CD14-positive monocyte (primary cell): Measurements from ENCODE around the gene TATDN3. TPM values are rescaled to one million over a fixed set of nuclear protein-coding genes. Genes with fewer than 3 reads are reported as not detected.

Experiments used
- DNase-seq, 3 donors: peaks; one replicate each; pipeline ENCODE4 v3.0.0-alpha.2; 2011 to 2022
- H2AFZ ChIP-seq: 2 replicates; pipeline ENCODE4 v1.6.0; 2012; ENCODE audit warnings: mild to moderate bottlenecking, low read depth, low read length, inconsistent platforms; ENCODE audit not compliant: insufficient read depth, poor library complexity, severe bottlenecking
- H3K27ac ChIP-seq, 2 donors: 1 replicate in 1 of 2; 2 replicates in 1 of 2; pipeline ENCODE4 v1.5.1; 2012 to 2013; ENCODE audit warnings: low read length in 2 of 2, control low read depth in 1 of 2, inconsistent platforms in 1 of 2, low read depth in 1 of 2, mild to moderate bottlenecking in 1 of 2
- H3K27me3 ChIP-seq, 2 donors: one replicate each; pipeline versions ENCODE4 v1.6.0 to v1.6.1; 2011 to 2013; ENCODE audit warnings: low read length in 2 of 2; ENCODE audit not compliant: control insufficient read depth in 2 of 2, insufficient read depth in 2 of 2
- H3K36me3 ChIP-seq, 2 donors: replicated peaks in 1 of 2; 1 replicate in 1 of 2; 2 replicates in 1 of 2; pipeline versions ENCODE4 v1.5.1 to v1.6.1; 2012 to 2013; ENCODE audit warnings: low read length in 2 of 2, control low read depth in 1 of 2, inconsistent platforms in 1 of 2, mild to moderate bottlenecking in 1 of 2; ENCODE audit not compliant: insufficient read depth in 2 of 2, control insufficient read depth in 1 of 2
- H3K4me1 ChIP-seq, 2 donors: 1 replicate in 1 of 2; 2 replicates in 1 of 2; pipeline versions ENCODE4 v1.5.1 to v1.6.1; 2012 to 2013; ENCODE audit warnings: low read length in 2 of 2, control low read depth in 1 of 2, inconsistent platforms in 1 of 2, mild to moderate bottlenecking in 1 of 2, moderate library complexity in 1 of 2; ENCODE audit not compliant: insufficient read depth in 2 of 2, control insufficient read depth in 1 of 2
- H3K4me2 ChIP-seq: replicated peaks from 2 replicates; pipeline ENCODE3; 2012; ENCODE audit warnings: low read length, moderate library complexity, mild to moderate bottlenecking; ENCODE audit not compliant: poor library complexity, severe bottlenecking; ENCODE audit errors: extremely low read depth
- H3K4me3 ChIP-seq, 3 experiments: fragments of 200-600 bp in 1 of 3; sonication (generic) in 1 of 3; replicated peaks in 1 of 3; 1 replicate in 2 of 3; 2 replicates in 1 of 3; pipeline ENCODE4 v1.5.1; 2011 to 2013; ENCODE audit warnings: low read length in 3 of 3, mild to moderate bottlenecking in 3 of 3, control low read depth in 2 of 3, low read depth in 2 of 3, inconsistent platforms in 1 of 3, moderate library complexity in 1 of 3
- H3K79me2 ChIP-seq: 2 replicates; pipeline ENCODE4 v1.6.0; 2012; ENCODE audit warnings: mild to moderate bottlenecking, control low read depth, inconsistent platforms, low read length, moderate library complexity; ENCODE audit not compliant: insufficient read depth
- H3K9ac ChIP-seq: 2 replicates; pipeline ENCODE4 v1.6.0; 2017; ENCODE audit warnings: low read length, mild to moderate bottlenecking; ENCODE audit not compliant: insufficient read depth, poor library complexity, severe bottlenecking
- H3K9me3 ChIP-seq, 2 donors: replicated peaks in 1 of 2; 1 replicate in 1 of 2; 2 replicates in 1 of 2; pipeline versions ENCODE4 v1.5.1 to v1.6.1; 2012 to 2013; ENCODE audit warnings: low read length in 2 of 2, control low read depth in 1 of 2; ENCODE audit not compliant: control insufficient read depth in 1 of 2, insufficient read depth in 1 of 2
- H4K20me1 ChIP-seq: 2 replicates; pipeline ENCODE4 v1.6.0; 2012; ENCODE audit warnings: mild to moderate bottlenecking, low read length, control low read depth, moderate library complexity; ENCODE audit not compliant: insufficient read depth
- H3K27ac Mint-ChIP-seq, 7 donors: one replicate each; pipeline ENCODE4 v1.8.0; 2020; ENCODE audit warnings: mild to moderate bottlenecking in 7 of 7, mixed read lengths in 7 of 7, moderate library complexity in 6 of 7, inconsistent platforms in 2 of 7
- H3K27me3 Mint-ChIP-seq, 3 donors: one replicate each; pipeline ENCODE4 v1.8.0; 2021 to 2022; ENCODE audit warnings: low read depth in 3 of 3, mild to moderate bottlenecking in 3 of 3, mixed read lengths in 3 of 3, moderate library complexity in 3 of 3, inconsistent platforms in 1 of 3
- H3K36me3 Mint-ChIP-seq, 2 donors: one replicate each; pipeline ENCODE4 v1.8.0; 2020; ENCODE audit warnings: mixed read lengths in 2 of 2, inconsistent platforms in 1 of 2, mild to moderate bottlenecking in 1 of 2
- H3K4me1 Mint-ChIP-seq: one replicate; pipeline ENCODE4 v1.8.0; 2020; ENCODE audit warnings: mild to moderate bottlenecking, mixed read lengths
- H3K4me3 Mint-ChIP-seq, 2 donors: one replicate each; pipeline ENCODE4 v1.8.0; 2020; ENCODE audit warnings: mild to moderate bottlenecking in 2 of 2, mixed read lengths in 2 of 2, moderate library complexity in 1 of 2
- H3K9me3 Mint-ChIP-seq, 7 donors: one replicate each; pipeline ENCODE4 v1.8.0; 2020 to 2022; ENCODE audit warnings: mixed read lengths in 7 of 7, mild to moderate bottlenecking in 6 of 7, moderate library complexity in 6 of 7, inconsistent platforms in 2 of 7
- CTCF ChIP-seq: fragments of 200-600 bp; IDR thresholded peaks from one replicate; pipeline ENCODE4 v1.8.0; 2022; ENCODE audit warnings: antibody characterized with exemption, mild to moderate bottlenecking
- WGBS: methylation state at CpG from one replicate; pipeline ENCODE4 v1.1.5; 2013; ENCODE audit warnings: missing lambda C conversion rate; ENCODE audit not compliant: insufficient coverage; 5-methylcytosine and 5-hydroxymethylcytosine counted together
- intact Hi-C, 2 donors: fragments of 100-400 bp; cut with micrococcal nuclease; formaldehyde crosslinking; loops; one replicate each; pipeline versions ENCODE4 v1.15.0 to v1.15.1; 2023
- polyA plus RNA-seq, 3 donors: library from polyadenylated mRNA; depleted of rRNA in 1 of 3; unstranded in 2 of 3; stranded (reverse) in 1 of 3; fragments of 300-500 nt in 2 of 3; fragments of >200 nt in 1 of 3; fragmentation: Illumina TruSeq in 2 of 3; gene quantifications; 1 replicate in 2 of 3; 2 replicates in 1 of 3; pipeline ENCODE4 v1.2.3, GENCODE V29; 2012 to 2021
- small RNA-seq: library from RNA; depleted of rRNA; stranded (forward); fragments of <200 nt; gene quantifications from one replicate; pipeline ENCODE3, GENCODE V24; 2012; ENCODE audit warnings: low read depth; ENCODE audit not compliant: insufficient read length

The TATDN3 gene
- polyA plus RNA-seq, 3 donors, result 12.1 to 34.3 (median 31.4) TPM

GRCh38 chr1:212864201-212864600, 72.5 kb downstream of the TATDN3 start:
- H3K4me3 ChIP-seq, result no peak overlapping the region
- H3K36me3 ChIP-seq, result peaks cover 9 to 30% of the 10 kb centered on the region in 2 donors
- no peak for DNase-seq
- intact Hi-C loops, result no loop called here
- no peak overlapping the region for H3K9ac ChIP-seq
- no peaks in the 10 kb centered on the region for H3K9me3 Mint-ChIP-seq
- H3K4me3 Mint-ChIP-seq, result no peak overlapping the region
- peaks cover 16 to 32% of the 10 kb centered on the region in 2 donors for H3K36me3 Mint-ChIP-seq
- H2AFZ ChIP-seq, result no peak overlapping the region
- no peak overlapping the region for H3K27ac ChIP-seq
- H3K9me3 ChIP-seq, result no peaks in the 10 kb centered on the region
- no peaks in the 10 kb centered on the region for H4K20me1 ChIP-seq
- TF ChIP-seq CTCF, result no peak
- no peaks in the 10 kb centered on the region for H3K27me3 Mint-ChIP-seq
- H3K4me1 Mint-ChIP-seq, result peaks cover 8% of the 10 kb centered on the region
- no peak overlapping the region for H3K4me2 ChIP-seq
- H3K27ac Mint-ChIP-seq, result peak overlapping the region in 1 of 7 donors; percentile 57
- H3K79me2 ChIP-seq, result peaks cover 40% of the 10 kb centered on the region
- H3K4me1 ChIP-seq, result peaks cover 32% of the 10 kb centered on the region in 2 donors
- H3K27me3 ChIP-seq, result no peaks in the 10 kb centered on the region
- WGBS, result 100% methylated on average over 2 of the region's 4 CpGs

Small RNA genes lying within 50 kb of the gene (small RNA-seq; reads per million reads assigned to genes)
- gene AC104333.1 (not detected), gene AC104333.2 (not detected)

Other genes with a start within 250 kb of the TATDN3 start
- gene ATF3, start 183.1 kb upstream of the TATDN3 start, polyA plus RNA-seq, result 100 to 1,000 TPM in 1 of 3 donors, 10 to 100 TPM in 2; 10.4 to 227 (median 13.3) TPM
- gene BATF3, start 92.1 kb upstream of the TATDN3 start, polyA plus RNA-seq, result 10 to 100 TPM in 2 of 3 donors, 1 to 10 TPM in 1; 9.3 to 34.7 (median 15.1) TPM
- 10 to 100 TPM; 16.8 to 80.3 (median 62.3) TPM for gene NSL1, start 117 bp upstream of the TATDN3 start, polyA plus RNA-seq
- gene SPATA45, start 55.8 kb downstream of the TATDN3 start, polyA plus RNA-seq, result under 1 TPM in 1 of 3 donors, not detected in 2; 0.29 TPM
- 1 to 10 TPM; 1.8 to 5.5 (median 2.8) TPM for gene FLVCR1, start 66.4 kb downstream of the TATDN3 start, polyA plus RNA-seq
- under 1 TPM in 1 of 3 donors, not detected in 2; 0.07 TPM for gene VASH2, start 158.6 kb downstream of the TATDN3 start, polyA plus RNA-seq
- gene ANGEL2, start 224.0 kb downstream of the TATDN3 start, polyA plus RNA-seq, result 10 to 100 TPM; 17.5 to 29.0 (median 18.3) TPM